Fibroblast of villous mesenchyme (primary cell): ENCODE results near the gene MRTFB. TPM values are rescaled to one million over a fixed set of nuclear protein-coding genes. Genes with fewer than 3 reads are reported as not detected.

ENCODE experiments used
- DNase-seq: peaks from one replicate; pipeline ENCODE4 v3.0.0-alpha.2; 2010; ENCODE audit warnings: low read depth
- H3K4me3 ChIP-seq: 2 replicates; pipeline ENCODE4 v1.5.1; 2011; ENCODE audit warnings: low read depth, mild to moderate bottlenecking, low read length
- total RNA-seq: library from RNA; depleted of rRNA; stranded (reverse); fragments of >200 nt; gene quantifications from 2 replicates; pipeline ENCODE4 v1.2.3, GENCODE V29; 2012
- TF ChIP-seq, protein P1 (sequence below): IDR thresholded peaks from 2 replicates; pipeline ENCODE4 v1.5.1; 2012; ENCODE audit warnings: low read depth, mild to moderate bottlenecking, low read length; ENCODE audit not compliant: insufficient read depth

The MRTFB gene
- total RNA-seq, 1 donor, result 8.2 TPM

- no peak for DNase-seq
- TF ChIP-seq, protein P1, sequence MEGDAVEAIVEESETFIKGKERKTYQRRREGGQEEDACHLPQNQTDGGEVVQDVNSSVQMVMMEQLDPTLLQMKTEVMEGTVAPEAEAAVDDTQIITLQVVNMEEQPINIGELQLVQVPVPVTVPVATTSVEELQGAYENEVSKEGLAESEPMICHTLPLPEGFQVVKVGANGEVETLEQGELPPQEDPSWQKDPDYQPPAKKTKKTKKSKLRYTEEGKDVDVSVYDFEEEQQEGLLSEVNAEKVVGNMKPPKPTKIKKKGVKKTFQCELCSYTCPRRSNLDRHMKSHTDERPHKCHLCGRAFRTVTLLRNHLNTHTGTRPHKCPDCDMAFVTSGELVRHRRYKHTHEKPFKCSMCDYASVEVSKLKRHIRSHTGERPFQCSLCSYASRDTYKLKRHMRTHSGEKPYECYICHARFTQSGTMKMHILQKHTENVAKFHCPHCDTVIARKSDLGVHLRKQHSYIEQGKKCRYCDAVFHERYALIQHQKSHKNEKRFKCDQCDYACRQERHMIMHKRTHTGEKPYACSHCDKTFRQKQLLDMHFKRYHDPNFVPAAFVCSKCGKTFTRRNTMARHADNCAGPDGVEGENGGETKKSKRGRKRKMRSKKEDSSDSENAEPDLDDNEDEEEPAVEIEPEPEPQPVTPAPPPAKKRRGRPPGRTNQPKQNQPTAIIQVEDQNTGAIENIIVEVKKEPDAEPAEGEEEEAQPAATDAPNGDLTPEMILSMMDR, result no peak
- H3K4me3 ChIP-seq, result no peak overlapping the region
Observed at GRCh38 chr16:14063618-14064581, 7.2 kb upstream of the MRTFB start.

DNA sequence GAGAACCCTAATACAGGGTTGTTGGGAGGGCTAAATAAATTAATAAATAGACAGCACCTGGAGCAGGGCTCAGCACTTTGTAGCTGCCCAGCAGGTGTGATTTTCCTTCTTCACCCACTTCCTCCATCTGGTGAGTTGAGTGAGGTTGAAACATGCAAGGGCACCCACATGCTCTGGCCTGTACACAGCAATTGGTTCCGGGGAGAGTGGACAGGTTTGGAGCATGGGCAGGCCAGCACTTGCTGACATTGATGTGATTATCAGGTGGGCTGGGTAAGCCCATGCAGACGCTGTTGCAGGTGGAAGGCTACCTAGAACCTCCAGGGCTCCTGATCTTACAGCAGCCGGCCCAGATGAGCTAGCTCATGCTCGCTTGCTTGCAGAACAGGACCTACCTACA is 1.3 kb upstream of the MRTFB start:
- no peak for DNase-seq
- H3K4me3 ChIP-seq, result no peak overlapping the region
- TF ChIP-seq, protein P1, result no peak

DNA sequence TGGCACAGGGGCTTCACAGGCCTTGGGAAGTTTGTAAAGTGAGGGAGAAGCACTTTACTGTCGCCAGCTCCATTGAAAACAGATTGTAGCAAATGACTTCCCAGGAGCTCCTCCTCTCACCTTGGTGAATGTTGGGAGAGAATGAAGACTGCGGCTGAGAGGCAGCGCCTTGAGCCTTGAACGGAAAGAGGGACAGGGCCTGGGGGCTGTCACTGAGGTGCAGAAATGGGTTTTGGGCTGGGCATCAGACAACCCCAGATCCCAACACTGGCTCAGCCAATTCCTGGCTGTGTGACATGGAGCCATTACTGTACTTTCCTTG is 603 bp upstream of the MRTFB start:
- peak overlapping the region; percentile 89 for H3K4me3 ChIP-seq
- no peak for DNase-seq
- TF ChIP-seq, protein P1, result no peak

DNA sequence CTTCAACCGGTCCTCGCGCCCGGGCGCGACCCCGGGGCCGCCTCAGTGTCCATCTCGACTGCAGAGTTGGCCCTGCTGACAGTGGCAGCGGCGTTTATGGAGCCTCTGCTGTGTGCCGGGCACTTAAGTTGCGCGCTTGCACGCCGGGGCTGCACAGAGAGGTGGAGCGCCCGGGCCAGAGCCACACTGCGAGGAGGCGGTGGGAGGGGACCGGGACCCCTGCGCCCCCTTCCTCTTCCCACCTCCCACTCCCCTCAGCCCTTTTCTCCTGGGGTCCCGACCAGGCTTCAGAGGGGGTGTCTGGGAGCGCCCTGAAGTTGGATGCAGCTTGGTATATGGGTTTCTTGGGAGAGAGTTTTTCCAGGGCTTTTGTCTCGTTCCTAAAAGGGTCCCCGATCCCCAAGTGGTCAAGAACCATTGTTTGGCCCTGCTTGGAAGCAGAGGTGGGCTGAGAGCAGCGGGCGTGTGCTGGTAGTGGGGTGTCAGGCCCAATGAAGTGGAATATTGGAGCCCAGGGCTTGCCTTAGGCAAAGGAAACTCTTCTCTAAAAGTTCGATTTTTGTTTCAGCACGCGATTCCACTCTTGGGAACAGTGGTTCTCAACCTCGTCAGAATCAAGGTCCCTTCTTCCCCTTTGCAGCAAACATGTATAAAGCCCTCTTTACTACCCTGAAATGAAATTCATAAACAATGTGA is 605 bp downstream of the MRTFB start:
- TF ChIP-seq, protein P1, result no peak
- peak overlapping the region; percentile 89 for H3K4me3 ChIP-seq
- peak; percentile 20 for DNase-seq

- TF ChIP-seq, protein P1, result no peak
- peak overlapping the region; percentile 89 for H3K4me3 ChIP-seq
- no peak for DNase-seq
Observed at GRCh38 chr16:14072360-14072759, 1.2 kb downstream of the MRTFB start.

DNA sequence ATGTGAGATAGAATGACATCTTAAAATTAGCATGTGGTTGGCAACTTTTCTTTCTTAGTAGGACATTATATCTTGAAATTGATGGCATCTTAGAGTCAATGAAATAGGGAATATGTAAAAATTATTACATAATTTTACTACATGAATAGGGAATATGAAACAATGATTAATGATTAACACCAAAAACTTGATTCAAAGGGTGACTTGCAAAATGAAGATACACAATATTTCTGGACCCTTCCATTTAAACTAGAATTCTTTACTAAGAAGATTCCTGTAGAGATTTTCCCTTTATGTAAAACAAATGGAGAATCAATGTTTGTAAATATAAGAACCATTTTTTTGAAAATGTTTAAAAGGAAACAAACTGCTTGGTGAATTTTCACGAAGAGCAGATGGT is 3.4 kb downstream of the MRTFB start:
- DNase-seq, result no peak
- H3K4me3 ChIP-seq, result no peak overlapping the region
- TF ChIP-seq, protein P1, result no peak
